Stomach (tissue), 9 donors: ENCODE measurements around the gene BCAS1. TPM values are rescaled to one million over a fixed set of nuclear protein-coding genes. Genes with fewer than 3 reads are reported as not detected.

Source experiments
- DNase-seq, 2 donors: peaks; one replicate each; pipeline versions ENCODE4 v3.0.0 to v3.0.0-alpha.2; 2013 to 2019
- H3K27ac ChIP-seq, 5 donors: fragments of 200-600 bp in 4 of 5; sonication (generic) in 4 of 5; one replicate each; pipeline ENCODE4 v1.5.1; 2013 to 2019; ENCODE audit warnings: mild to moderate bottlenecking in 1 of 5, moderate library complexity in 1 of 5
- H3K27me3 ChIP-seq, 3 donors: fragments of 200-600 bp; sonication (generic); one replicate each; pipeline ENCODE4 v1.5.1; 2017 to 2019; ENCODE audit warnings: mixed run types in 1 of 3
- H3K36me3 ChIP-seq, 4 donors: fragments of 200-600 bp; sonication (generic); 1 replicate in 3 of 4; 2 replicates in 1 of 4; pipeline ENCODE4 v1.5.1; 2016 to 2019
- H3K4me1 ChIP-seq, 4 donors: fragments of 200-600 bp; sonication (generic); one replicate each; pipeline ENCODE4 v1.5.1; 2016 to 2019
- H3K4me3 ChIP-seq, 4 donors: fragments of 200-600 bp; sonication (generic) in 3 of 4; one replicate each; pipeline ENCODE4 v1.5.1; 2016 to 2019; ENCODE audit warnings: mild to moderate bottlenecking in 1 of 4
- H3K9me3 ChIP-seq, 4 donors: fragments of 200-600 bp; sonication (generic); one replicate each; pipeline ENCODE4 v1.5.1; 2016 to 2019
- CTCF ChIP-seq, 7 experiments: fragments of 450-650 bp in 4 of 7; fragments of 200-600 bp in 3 of 7; sonication (generic) in 3 of 7; IDR thresholded peaks; one replicate each; pipeline ENCODE4 v1.5.1; 2016 to 2019; ENCODE audit warnings: antibody characterized with exemption in 7 of 7, control low read depth in 2 of 7, mild to moderate bottlenecking in 1 of 7
- EP300 ChIP-seq: sonication (generic); formaldehyde crosslinking; IDR thresholded peaks from one replicate; pipeline ENCODE4 v1.6.1; 2017; ENCODE audit warnings: antibody characterized with exemption
- POLR2A ChIP-seq, 4 donors: fragments of 450-650 bp; IDR thresholded peaks; one replicate each; pipeline ENCODE4 v1.6.1; 2016; ENCODE audit warnings: antibody characterized with exemption in 4 of 4, control low read depth in 2 of 4, mild to moderate bottlenecking in 1 of 4, moderate library complexity in 1 of 4
- POLR2AphosphoS5 ChIP-seq, 3 donors: sonication (generic); formaldehyde crosslinking; IDR thresholded peaks; one replicate each; pipeline ENCODE4 v1.6.1; 2016; ENCODE audit warnings: antibody characterized with exemption in 3 of 3
- WGBS, 5 donors: extraction: QIAGEN DNeasy Blood & Tissue Kit in 3 of 5; methylation state at CpG; one replicate each; pipeline versions ENCODE4 v1.1.5 to v1.1.7; 2013 to 2018; 5-methylcytosine and 5-hydroxymethylcytosine counted together
- intact Hi-C: fragments of 100-400 bp; cut with DNase I; formaldehyde crosslinking; loops from one replicate; pipeline ENCODE4 v1.15.1; 2023; ENCODE audit warnings: low total_unique reads
- polyA plus RNA-seq, 3 donors: library from polyadenylated mRNA; stranded (reverse); fragments of 200-250 nt; gene quantifications; one replicate each; pipeline ENCODE4 v1.2.3, GENCODE V29; 2013
- total RNA-seq, 5 donors: library from RNA; depleted of rRNA; stranded (reverse); fragments of >200 nt; gene quantifications; one replicate each; pipeline versions ENCODE4 v1.1.0 to v1.2.3, GENCODE V29; 2014 to 2016
- donor health status: healthy with polysubstance abuse.
- donor health status: Bipolar disorder and iron deficiency.
- donor health status: healthy.

BCAS1 gene
- total and polyA plus RNA-seq, 8 donors, result 6.3 to 145 (median 84.6) TPM

- TF ChIP-seq CTCF (IDR thresholded peaks at IDR 0.05) (no peak), POLR2AphosphoS5 (IDR thresholded peaks at IDR 0.05) (no peak), EP300 (no peak), POLR2A (IDR thresholded peaks at IDR 0.05) (no peak)
- Histone ChIP-seq H3K4me1 (peaks cover 0 to 10% (median 5%) of the 10 kb centered on the region in 4 donors), H3K9me3 (no peaks in the 10 kb centered on the region), H3K36me3 (peaks cover 0 to 11% (median 6%) of the 10 kb centered on the region in 4 donors), H3K27ac (no peak overlapping the region), H3K4me3 (no peak overlapping the region), H3K27me3 (no peaks in the 10 kb centered on the region)
- DNase-seq, result no peak
- WGBS, 5 donors, result 87 to 94% (median 88%) methylated on average over 3 of the region's 3 CpGs
- intact Hi-C loops, result no loop called here
These were observed 87.0 kb downstream of the BCAS1 start for GRCh38 chr20:53983401-53983800.

DNA sequence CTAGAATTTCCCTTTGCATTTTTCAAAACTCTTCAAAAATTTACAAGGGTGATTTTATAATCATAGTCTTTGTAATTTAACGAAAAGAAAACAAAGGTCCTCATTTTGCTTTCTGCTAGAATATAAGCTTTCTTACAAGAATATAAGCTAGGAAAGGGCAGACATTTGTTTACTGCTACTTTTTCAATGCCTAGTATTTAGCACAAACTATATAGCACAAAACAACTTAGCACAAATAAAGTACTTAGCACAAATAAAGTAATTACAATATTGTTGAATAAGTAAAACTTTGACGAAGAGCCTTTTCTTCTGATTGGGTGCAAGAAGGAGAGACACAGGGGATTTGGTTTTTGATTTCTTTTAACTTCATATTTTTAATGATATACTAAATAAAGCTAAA is 87.8 kb downstream of the BCAS1 start:
- no peaks in the 10 kb centered on the region for H3K27me3 ChIP-seq

GRCh38 chr20:53981752-53982437 is 88.5 kb downstream of the BCAS1 start:
- TF ChIP-seq POLR2A (IDR thresholded peaks at IDR 0.05) (no peak), EP300 (no peak), CTCF (IDR thresholded peaks at IDR 0.05) (no peak), POLR2AphosphoS5 (IDR thresholded peaks at IDR 0.05) (no peak)
- Histone ChIP-seq H3K27me3 (no peaks in the 10 kb centered on the region), H3K36me3 (peaks cover 0 to 11% (median 6%) of the 10 kb centered on the region in 4 donors), H3K4me1 (peaks cover 0 to 10% (median 5%) of the 10 kb centered on the region in 4 donors), H3K4me3 (no peak overlapping the region), H3K27ac (no peak overlapping the region), H3K9me3 (no peaks in the 10 kb centered on the region)
- no peak for DNase-seq
- WGBS, 5 donors, result 77 to 86% (median 79%) methylated on average over 4 of the region's 4 CpGs
- intact Hi-C loops, result no loop called here

More for the DNA sequence above, 87.8 kb downstream of the BCAS1 start:
- no peak overlapping the region for H3K4me3 ChIP-seq
- H3K4me1 ChIP-seq, result peaks cover 0 to 10% (median 5%) of the 10 kb centered on the region in 4 donors
- intact Hi-C loops, result no loop called here
- peaks cover 0 to 11% (median 6%) of the 10 kb centered on the region in 4 donors for H3K36me3 ChIP-seq
- no peak for TF ChIP-seq CTCF (IDR thresholded peaks at IDR 0.05)
- TF ChIP-seq EP300, result no peak
- TF ChIP-seq POLR2A (IDR thresholded peaks at IDR 0.05), result no peak
- WGBS, 5 donors, result 48 to 87% (median 74%) methylated on average over 2 of the region's 2 CpGs
- no peak for DNase-seq
- no peaks in the 10 kb centered on the region for H3K9me3 ChIP-seq
- no peak overlapping the region for H3K27ac ChIP-seq

GRCh38 chr20:53981130-53981529 is 89.3 kb downstream of the BCAS1 start:
- Histone ChIP-seq H3K9me3 (no peaks in the 10 kb centered on the region), H3K27ac (no peak overlapping the region), H3K27me3 (no peaks in the 10 kb centered on the region), H3K4me1 (peaks cover 0 to 10% (median 5%) of the 10 kb centered on the region in 4 donors), H3K36me3 (peaks cover 0 to 12% (median 6%) of the 10 kb centered on the region in 4 donors), H3K4me3 (no peak overlapping the region)
- 93 to 97% (median 95%) methylated on average over 5 of the region's 5 CpGs for WGBS, 5 donors
- no peak for DNase-seq
- intact Hi-C loops, result no loop called here
- no peak for TF ChIP-seq CTCF (IDR thresholded peaks at IDR 0.05)
- no peak for TF ChIP-seq EP300
- no peak for TF ChIP-seq POLR2A (IDR thresholded peaks at IDR 0.05)
- TF ChIP-seq POLR2AphosphoS5 (IDR thresholded peaks at IDR 0.05), result no peak
